K562 (cell line): ENCODE results near the gene KCTD7. TPM values are rescaled to one million over a fixed set of nuclear protein-coding genes. Genes with fewer than 3 reads are reported as not detected.

Experiments
- BRD4 ChIP-seq: fragments of 200-600 bp; sonication (generic); IDR thresholded peaks from 2 replicates; pipeline ENCODE4 v1.6.1; 2017; ENCODE audit warnings: inconsistent platforms
- CBX1 ChIP-seq: sonication (generic); IDR thresholded peaks from 2 replicates; pipeline ENCODE4 v1.6.1; 2016; ENCODE audit warnings: antibody characterized with exemption, low read depth, mild to moderate bottlenecking
- CLOCK ChIP-seq: fragments of 250-450 bp; sonication (Bioruptor Pico); IDR thresholded peaks from 2 replicates; pipeline ENCODE4 v1.4.0; 2020; ENCODE audit warnings: mild to moderate bottlenecking, moderate library complexity, borderline replicate concordance
- CREM ChIP-seq: IDR thresholded peaks from 2 replicates; pipeline ENCODE4 v1.6.1; 2014; ENCODE audit warnings: antibody characterized with exemption, low read depth
- CTCFL ChIP-seq: IDR thresholded peaks from 2 replicates; pipeline ENCODE4 v1.6.1; 2011; ENCODE audit warnings: borderline replicate concordance, low read depth, mild to moderate bottlenecking, moderate library complexity, low read length; ENCODE audit not compliant: insufficient read depth, poor library complexity, severe bottlenecking
- DIDO1 ChIP-seq: fragments of 450-650 bp; IDR thresholded peaks from 2 replicates; pipeline ENCODE4 v1.6.1; 2016; ENCODE audit warnings: low read depth, missing biosample characterization, missing genetic modification characterization
- FOXP1 ChIP-seq: sonication (generic); formaldehyde crosslinking; IDR thresholded peaks from 2 replicates; pipeline ENCODE4 v1.8.0; 2022; ENCODE audit warnings: mild to moderate bottlenecking, missing genetic modification reagents
- KLF1 ChIP-seq: fragments of 450-650 bp; IDR thresholded peaks from 2 replicates; pipeline ENCODE4 v1.6.1; 2016; ENCODE audit warnings: missing genetic modification characterization, missing compliant biosample characterization
- MYNN ChIP-seq, 2 experiments: sonication (generic); formaldehyde crosslinking in 1 of 2; IDR thresholded peaks; 2 replicates each; pipeline versions ENCODE4 v1.5.0 to v1.6.1; 2016 to 2020; ENCODE audit warnings: antibody characterized with exemption in 1 of 2, missing genetic modification reagents in 1 of 2
- PPARD ChIP-seq: fragments of 250-450 bp; sonication (Bioruptor Pico); IDR thresholded peaks from 2 replicates; pipeline ENCODE4 v1.8.0; 2022; ENCODE audit warnings: inconsistent platforms, mild to moderate bottlenecking, moderate library complexity
- PRPF4 ChIP-seq: fragments of 200-400 bp; formaldehyde crosslinking; IDR thresholded peaks from one replicate; pipeline ENCODE4 v1.6.1; 2017; ENCODE audit warnings: low read length, low read depth, mild to moderate bottlenecking; ENCODE audit not compliant: insufficient read depth, poor library complexity, severe bottlenecking
- PTBP1 ChIP-seq: fragments of 200-400 bp; formaldehyde crosslinking; IDR thresholded peaks from 2 replicates; pipeline ENCODE4 v1.6.1; 2017; ENCODE audit warnings: low read depth, low read length
- PYGO2 ChIP-seq: fragments of 450-650 bp; IDR thresholded peaks from 2 replicates; pipeline ENCODE4 v1.6.1; 2016; ENCODE audit warnings: mild to moderate bottlenecking, missing genetic modification characterization, moderate library complexity, missing compliant biosample characterization
- RB1 ChIP-seq: fragments of 450-650 bp; IDR thresholded peaks from 2 replicates; pipeline ENCODE4 v1.6.1; 2017; ENCODE audit warnings: low read depth, mild to moderate bottlenecking
- SMARCC2 ChIP-seq: fragments of 450-650 bp; IDR thresholded peaks from 2 replicates; pipeline ENCODE4 v1.6.1; 2017; ENCODE audit warnings: antibody characterized with exemption, moderate library complexity, mild to moderate bottlenecking, low read depth
- TAF15 ChIP-seq: fragments of 200-400 bp; formaldehyde crosslinking; IDR thresholded peaks from 2 replicates; pipeline ENCODE4 v1.6.1; 2017; ENCODE audit warnings: mild to moderate bottlenecking, low read depth, low read length, moderate library complexity
- ZFP36 ChIP-seq: fragments of 150-350 bp; IDR thresholded peaks from 2 replicates; pipeline ENCODE4 v1.6.1; 2018; ENCODE audit warnings: low read length, low read depth; ENCODE audit not compliant: partially characterized antibody
- ZKSCAN8 ChIP-seq: fragments of 200-800 bp; sonication (Bioruptor generic); IDR thresholded peaks from 2 replicates; pipeline ENCODE4 v1.6.1; 2016; ENCODE audit warnings: missing genetic modification characterization, missing compliant biosample characterization
- ZNF143 ChIP-seq: sonication (generic); formaldehyde crosslinking; IDR thresholded peaks from 2 replicates; pipeline ENCODE4 v1.9.0; 2022; ENCODE audit warnings: mild to moderate bottlenecking, missing genetic modification reagents
- ZNF197 ChIP-seq: fragments of 200-800 bp; sonication (Bioruptor generic); IDR thresholded peaks from 2 replicates; pipeline ENCODE4 v1.6.1; 2016; ENCODE audit warnings: low read depth, missing genetic modification characterization, missing compliant biosample characterization
- ZNF253 ChIP-seq: fragments of 250-450 bp; sonication (Bioruptor Pico); conservative IDR thresholded peaks from 2 replicates; pipeline ENCODE4 v1.6.1; 2021; ENCODE audit warnings: mild to moderate bottlenecking
- ZNF282 ChIP-seq: sonication (generic); formaldehyde crosslinking; IDR thresholded peaks from 2 replicates; pipeline ENCODE4 v1.8.1; 2023; ENCODE audit warnings: missing genetic modification reagents
- ZNF507 ChIP-seq: conservative IDR thresholded peaks from 2 replicates; pipeline ENCODE4 v1.6.1; 2017; ENCODE audit warnings: missing genetic modification characterization, missing compliant biosample characterization
- ZNF717 ChIP-seq: fragments of 250-450 bp; sonication (Bioruptor Pico); IDR thresholded peaks from 2 replicates; pipeline ENCODE4 v1.5.0; 2021
- ZNF79 ChIP-seq: fragments of 250-450 bp; sonication (Bioruptor Pico); IDR thresholded peaks from 2 replicates; pipeline ENCODE4 v1.4.0; 2020; ENCODE audit warnings: low read depth, mild to moderate bottlenecking, moderate library complexity
- polyA plus RNA-seq, 8 experiments: library from polyadenylated mRNA; depleted of rRNA in 4 of 8; stranded (reverse) in 5 of 8; unstranded in 3 of 8; fragments of >200 nt; fragmentation: Nextera tagmentation in 2 of 8; fragmentation: Illumina TruSeq in 1 of 8; extraction: Ambion mirVana in 2 of 8; extraction: Trizol in 1 of 8; gene quantifications; 2 replicates each; pipeline versions ENCODE4 v1.2.1 to v1.2.3, GENCODE V29; 2011 to 2014; ENCODE audit warnings: inconsistent platforms in 1 of 8, missing spikeins in 1 of 8
- total RNA-seq, 7 experiments: library from RNA; depleted of rRNA in 6 of 7; stranded (reverse); fragments of >200 nt in 6 of 7; fragmentation: Illumina TruSeq in 2 of 7; extraction: Trizol in 2 of 7; gene quantifications; 2 replicates each; pipeline versions ENCODE4 v1.2.1 to v1.2.3, GENCODE V29; 2011 to 2021; ENCODE audit warnings: low replicate concordance in 1 of 7

Gene KCTD7
- total and polyA plus RNA-seq, 9 of the 15 experiments (the other 6 are each of a cell fraction or from before 2014, with no cell fraction given), result 1.5 to 26.0 (median 9.0) TPM

GRCh38 chr7:66681491-66682349, 53.0 kb downstream of the KCTD7 start (continued):
- TF ChIP-seq CLOCK, result no peak
- no peak for TF ChIP-seq PTBP1
- TF ChIP-seq ZNF79, result no peak
- peak; percentile 54; the same call in 1 of the 2 replicates for TF ChIP-seq RB1
- no peak for TF ChIP-seq PPARD (CRISPR knock-in tag)
- TF ChIP-seq CBX1, result peak; percentile 63; the same call in 1 of the 2 replicates
- no peak for TF ChIP-seq ZNF507 (tag)
- TF ChIP-seq ZFP36, result no peak
- no peak for TF ChIP-seq ZKSCAN8 (CRISPR knock-in tag)
- peak; percentile 97 for TF ChIP-seq CREM
- TF ChIP-seq PRPF4, result no peak
- 0 out of 2 replicates have a peak, but pooled peaks have one; percentile 21 for TF ChIP-seq FOXP1 (CRISPR knock-in tag)
- 0 out of 2 replicates have a peak, but pooled peaks have one; percentile 20 for TF ChIP-seq MYNN (IDR thresholded peaks at IDR 0.05)
- no peak for TF ChIP-seq MYNN (CRISPR knock-in tag; IDR thresholded peaks at IDR 0.05)
- no peak for TF ChIP-seq ZNF197 (CRISPR knock-in tag)
- TF ChIP-seq TAF15, result no peak
- TF ChIP-seq SMARCC2, result no peak
- TF ChIP-seq PYGO2 (tag), result no peak
- TF ChIP-seq ZNF282 (CRISPR knock-in tag), result no peak
- TF ChIP-seq BRD4, result peak; percentile 78; the same call in 1 of the 2 replicates
- no peak for TF ChIP-seq ZNF143
- no peak for TF ChIP-seq DIDO1 (tag)
- no peak for TF ChIP-seq ZNF253 (CRISPR knock-in tag)
- peak; percentile 74; the same call in 1 of the 2 replicates for TF ChIP-seq KLF1 (tag)
- TF ChIP-seq CTCFL, result no peak
- no peak for TF ChIP-seq ZNF717
